Thoracic aorta (tissue), 2 donors: ENCODE data around the gene BCL2. TPM values are rescaled to one million over a fixed set of nuclear protein-coding genes. Genes with fewer than 3 reads are reported as not detected.

ENCODE experiments used
- ATAC-seq: fragments of 150-250 bp; one replicate; pipeline ENCODE4 v1.8.0; 2017; ENCODE audit warnings: low read depth; ENCODE audit not compliant: insufficient number of reproducible peaks, low FRiP score
- DNase-seq: peaks from one replicate; pipeline ENCODE4 v3.0.0-alpha.2; 2020; ENCODE audit warnings: low spot score
- H3K27ac ChIP-seq, 2 donors: fragments of 200-600 bp; sonication (generic); 1 replicate in 1 of 2; 2 replicates in 1 of 2; pipeline ENCODE4 v1.5.1; 2016; ENCODE audit warnings: mild to moderate bottlenecking in 2 of 2, moderate library complexity in 2 of 2
- H3K27me3 ChIP-seq: fragments of 200-600 bp; sonication (generic); replicated peaks from 2 replicates; pipeline ENCODE4 v1.6.0; 2016; ENCODE audit warnings: mild to moderate bottlenecking; ENCODE audit not compliant: insufficient read depth
- H3K36me3 ChIP-seq: fragments of 200-600 bp; sonication (generic); one replicate; pipeline ENCODE4 v1.5.1; 2016
- H3K4me1 ChIP-seq, 2 donors: fragments of 200-600 bp; sonication (generic); 1 replicate in 1 of 2; 2 replicates in 1 of 2; pipeline versions ENCODE4 v1.5.1 to v1.6.0; 2016; ENCODE audit warnings: low read depth in 2 of 2, mild to moderate bottlenecking in 1 of 2; ENCODE audit not compliant: control insufficient read depth in 1 of 2
- H3K4me3 ChIP-seq: fragments of 200-600 bp; sonication (generic); 2 replicates; pipeline ENCODE4 v1.5.1; 2016; ENCODE audit warnings: mild to moderate bottlenecking
- H3K9me3 ChIP-seq: fragments of 200-600 bp; sonication (generic); 2 replicates; pipeline ENCODE4 v1.5.1; 2016
- total RNA-seq, 2 donors: library from RNA; depleted of rRNA; stranded (reverse); fragments of >200 nt; gene quantifications; one replicate each; pipeline versions ENCODE4 v1.1.0 to v1.2.3, GENCODE V29; 2016
- TF ChIP-seq, protein P1 (sequence below): fragments of 200-600 bp; sonication (generic); IDR thresholded peaks from one replicate; pipeline ENCODE4 v1.5.1; 2019; ENCODE audit warnings: antibody characterized with exemption

Gene BCL2
- total RNA-seq, 2 donors from 2014 or later = 22.9 to 29.3 TPM

DNA sequence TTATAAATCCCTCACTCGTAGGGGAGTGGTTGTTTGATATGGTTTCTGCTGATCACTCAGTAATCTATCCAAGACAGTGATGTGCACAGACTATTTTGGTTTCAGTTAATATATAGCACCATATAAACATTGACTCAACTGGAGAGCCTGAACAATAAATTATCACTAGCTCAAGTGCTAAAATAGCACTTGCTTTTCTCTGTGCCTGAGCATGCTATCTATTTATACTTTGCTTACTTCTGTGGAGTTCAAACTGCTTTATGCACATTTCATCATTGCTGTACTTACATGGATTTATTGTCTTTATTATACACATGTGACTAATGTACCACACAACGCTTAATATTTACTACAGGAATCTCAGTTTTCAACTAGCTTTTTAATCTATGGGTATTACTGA is 133.6 kb downstream of the BCL2 start:
- peaks cover 9 to 43% of the 10 kb centered on the region in 2 donors for H3K4me1 ChIP-seq
- no peaks in the 10 kb centered on the region for H3K36me3 ChIP-seq
- H3K27me3 ChIP-seq = no peaks in the 10 kb centered on the region
- DNase-seq (no peak), ATAC-seq (no peak)
- no peak overlapping the region for H3K27ac ChIP-seq
- no peak overlapping the region for H3K4me3 ChIP-seq
- TF ChIP-seq, protein P1, sequence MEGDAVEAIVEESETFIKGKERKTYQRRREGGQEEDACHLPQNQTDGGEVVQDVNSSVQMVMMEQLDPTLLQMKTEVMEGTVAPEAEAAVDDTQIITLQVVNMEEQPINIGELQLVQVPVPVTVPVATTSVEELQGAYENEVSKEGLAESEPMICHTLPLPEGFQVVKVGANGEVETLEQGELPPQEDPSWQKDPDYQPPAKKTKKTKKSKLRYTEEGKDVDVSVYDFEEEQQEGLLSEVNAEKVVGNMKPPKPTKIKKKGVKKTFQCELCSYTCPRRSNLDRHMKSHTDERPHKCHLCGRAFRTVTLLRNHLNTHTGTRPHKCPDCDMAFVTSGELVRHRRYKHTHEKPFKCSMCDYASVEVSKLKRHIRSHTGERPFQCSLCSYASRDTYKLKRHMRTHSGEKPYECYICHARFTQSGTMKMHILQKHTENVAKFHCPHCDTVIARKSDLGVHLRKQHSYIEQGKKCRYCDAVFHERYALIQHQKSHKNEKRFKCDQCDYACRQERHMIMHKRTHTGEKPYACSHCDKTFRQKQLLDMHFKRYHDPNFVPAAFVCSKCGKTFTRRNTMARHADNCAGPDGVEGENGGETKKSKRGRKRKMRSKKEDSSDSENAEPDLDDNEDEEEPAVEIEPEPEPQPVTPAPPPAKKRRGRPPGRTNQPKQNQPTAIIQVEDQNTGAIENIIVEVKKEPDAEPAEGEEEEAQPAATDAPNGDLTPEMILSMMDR = no peak
- no peaks in the 10 kb centered on the region for H3K9me3 ChIP-seq

DNA sequence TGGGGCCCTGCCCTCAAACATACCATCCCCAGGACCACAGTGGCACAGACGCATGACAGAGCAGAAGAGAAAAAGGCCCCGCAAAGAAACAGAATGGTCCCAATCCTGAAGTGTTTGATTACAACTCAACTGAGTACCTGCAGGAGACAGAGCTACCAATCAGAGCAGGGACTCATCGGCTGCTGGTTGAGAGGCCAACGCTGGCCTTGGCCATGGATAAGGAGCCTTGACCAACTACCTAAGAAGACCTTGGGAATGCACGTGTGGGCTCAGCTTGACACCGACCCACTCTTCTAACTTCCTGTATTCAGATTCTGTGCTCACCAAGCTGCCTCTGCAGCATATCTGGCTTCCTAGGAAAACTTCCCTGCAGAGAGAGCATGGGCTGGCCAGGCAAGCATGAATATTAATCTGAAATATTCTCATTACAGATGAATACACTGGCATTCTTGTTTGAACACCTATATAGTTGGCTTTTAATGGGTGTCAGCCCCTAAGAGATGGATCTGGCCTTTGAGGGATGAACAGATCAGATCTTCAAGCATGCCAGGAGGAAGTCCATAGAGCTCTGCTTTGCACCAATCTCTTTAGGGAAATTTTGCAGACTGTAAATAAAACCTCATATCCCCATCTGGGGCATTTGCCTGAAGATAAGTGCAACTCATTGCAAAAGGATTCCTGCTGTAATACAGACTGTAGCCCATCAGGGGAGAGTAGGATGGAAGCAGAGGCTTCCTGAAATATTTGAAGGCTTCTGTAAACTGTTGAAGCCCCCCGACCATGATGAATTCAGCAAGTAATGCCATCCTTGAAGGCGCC is 135.4 kb downstream of the BCL2 start:
- Histone ChIP-seq H3K9me3 (no peaks in the 10 kb centered on the region), H3K4me3 (no peak overlapping the region), H3K27ac (no peak overlapping the region), H3K4me1 (peaks cover 11 to 59% of the 10 kb centered on the region in 2 donors), H3K36me3 (no peaks in the 10 kb centered on the region), H3K27me3 (no peaks in the 10 kb centered on the region)
- DNase-seq (no peak), ATAC-seq (no peak)
- TF ChIP-seq, protein P1 = no peak

DNA sequence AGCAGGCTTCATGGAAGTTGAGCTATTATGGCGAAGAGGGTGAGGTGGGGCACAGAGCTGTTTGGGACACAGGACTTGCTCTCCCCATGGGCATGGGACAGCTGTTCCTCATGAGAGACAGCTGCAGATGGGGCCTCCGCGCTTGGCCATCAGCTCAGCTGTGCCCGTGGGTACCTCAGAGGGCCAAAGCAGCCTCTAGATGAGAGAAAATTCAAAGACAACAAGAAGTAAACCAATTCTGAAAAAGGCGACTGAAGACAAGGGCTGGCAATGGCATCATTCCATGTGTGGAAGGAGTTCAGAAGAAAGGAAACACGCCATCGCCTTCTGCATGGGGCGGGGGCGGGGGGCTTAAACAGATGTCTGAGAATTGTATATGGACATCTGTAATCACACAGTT is 136.2 kb downstream of the BCL2 start:
- TF ChIP-seq, protein P1 = no peak
- H3K9me3 ChIP-seq = no peaks in the 10 kb centered on the region
- H3K4me1 ChIP-seq = peaks cover 18 to 67% of the 10 kb centered on the region in 2 donors
- ATAC-seq (no peak), DNase-seq (no peak)
- no peak overlapping the region for H3K4me3 ChIP-seq
- no peak overlapping the region for H3K27ac ChIP-seq
- H3K27me3 ChIP-seq = no peaks in the 10 kb centered on the region
- H3K36me3 ChIP-seq = no peaks in the 10 kb centered on the region

DNA sequence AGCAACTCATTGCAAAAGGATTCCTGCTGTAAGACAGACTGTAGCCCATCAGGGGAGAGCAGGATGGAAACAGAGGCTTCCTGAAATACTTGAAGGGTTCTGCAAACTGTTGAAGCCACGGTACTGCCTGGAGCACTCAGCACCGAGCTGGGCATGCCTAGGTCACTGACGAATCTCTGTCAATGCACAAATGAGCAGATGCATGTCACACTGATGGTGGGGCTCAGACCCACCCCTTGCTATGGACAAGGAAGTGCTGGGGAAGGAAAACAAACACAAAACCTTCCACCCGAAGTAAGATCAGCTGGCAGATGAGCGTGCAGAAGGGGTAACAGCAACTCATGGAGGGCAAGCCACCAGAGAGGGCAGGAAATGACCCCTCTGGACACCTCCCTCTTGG is 136.7 kb downstream of the BCL2 start:
- ATAC-seq = no peak
- no peak for DNase-seq
- Histone ChIP-seq H3K4me3 (no peak overlapping the region), H3K4me1 (peaks cover 21 to 67% of the 10 kb centered on the region in 2 donors), H3K36me3 (no peaks in the 10 kb centered on the region), H3K27me3 (no peaks in the 10 kb centered on the region), H3K9me3 (no peaks in the 10 kb centered on the region), H3K27ac (no peak overlapping the region)
- TF ChIP-seq, protein P1 = no peak

DNA sequence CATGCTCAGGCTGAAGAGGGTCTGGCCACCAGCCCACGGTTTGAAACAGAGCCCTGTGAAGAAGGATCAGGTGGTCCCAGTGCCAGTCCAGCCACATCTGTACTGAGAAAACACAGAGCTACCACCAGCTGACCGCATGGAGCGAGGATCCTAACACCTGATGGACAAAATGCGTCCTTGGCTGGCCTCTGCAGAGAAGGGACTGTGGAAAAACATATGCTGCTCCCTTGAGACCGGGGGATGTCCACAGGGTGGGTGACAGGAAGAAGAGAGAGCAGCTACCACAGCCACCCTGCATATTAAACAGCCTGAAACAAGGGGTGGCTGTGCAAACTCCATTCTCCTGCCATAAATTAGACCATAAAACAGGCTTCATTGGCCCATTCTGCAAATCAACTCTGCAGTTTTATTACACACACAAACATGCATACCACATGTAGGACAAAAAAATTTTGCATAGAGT is 137.2 kb downstream of the BCL2 start:
- Histone ChIP-seq H3K27me3 (no peaks in the 10 kb centered on the region), H3K27ac (no peak overlapping the region), H3K9me3 (no peaks in the 10 kb centered on the region), H3K4me3 (no peak overlapping the region), H3K4me1 (peaks cover 17 to 65% of the 10 kb centered on the region in 2 donors), H3K36me3 (no peaks in the 10 kb centered on the region)
- ATAC-seq (no peak), DNase-seq (no peak)
- TF ChIP-seq, protein P1 = no peak
